ENCODE measurements around the gene PRRT1B.

The PRRT1B gene

DNA sequence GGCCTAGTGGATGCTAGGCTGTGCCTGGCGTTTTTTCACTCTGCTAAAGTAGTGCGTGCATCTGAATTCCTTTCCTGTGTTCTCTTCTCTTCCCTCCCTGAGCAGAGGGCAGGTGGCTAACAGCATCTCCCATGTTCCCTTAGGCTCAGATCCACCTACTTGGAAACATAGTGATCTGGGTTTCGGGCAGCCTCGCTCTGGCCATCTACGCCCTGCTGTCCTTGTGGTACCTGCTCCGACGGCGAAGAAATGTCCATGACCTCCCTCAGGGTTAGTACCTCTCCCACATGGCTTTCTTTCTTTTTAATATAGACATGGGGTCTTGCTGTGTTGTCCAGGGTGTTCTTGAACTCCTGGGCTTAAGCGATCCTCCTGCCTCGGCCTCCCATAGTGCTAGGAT, 24.1 kb upstream of the PRRT1B start:
- no peak overlapping the region for H3K4me3 ChIP-seq (ENCODE audit: low read depth, low read length)
- no peak for DNase-seq (ENCODE audit: low read depth)

DNA sequence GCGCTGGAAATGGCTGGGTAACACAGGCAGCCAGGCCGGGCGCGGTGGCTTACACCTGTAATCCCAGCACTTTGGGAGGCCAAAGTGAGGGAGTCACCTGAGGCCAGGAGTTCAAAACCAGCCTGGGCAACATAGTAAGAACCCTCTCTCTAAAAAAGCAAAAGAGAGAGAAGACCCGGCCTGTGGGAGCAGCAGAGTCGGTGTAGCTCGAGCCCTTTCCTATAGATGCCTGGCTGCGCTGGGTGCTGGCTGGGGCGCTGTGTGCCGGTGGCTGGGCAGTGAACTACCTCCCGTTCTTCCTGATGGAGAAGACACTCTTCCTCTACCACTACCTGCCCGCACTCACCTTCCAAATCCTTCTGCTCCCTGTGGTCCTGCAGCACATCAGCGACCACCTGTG, 23.5 kb upstream of the PRRT1B start:
- H3K4me3 ChIP-seq (ENCODE audit: low read depth, low read length), result no peak overlapping the region
- DNase-seq (ENCODE audit: low read depth), result no peak

DNA sequence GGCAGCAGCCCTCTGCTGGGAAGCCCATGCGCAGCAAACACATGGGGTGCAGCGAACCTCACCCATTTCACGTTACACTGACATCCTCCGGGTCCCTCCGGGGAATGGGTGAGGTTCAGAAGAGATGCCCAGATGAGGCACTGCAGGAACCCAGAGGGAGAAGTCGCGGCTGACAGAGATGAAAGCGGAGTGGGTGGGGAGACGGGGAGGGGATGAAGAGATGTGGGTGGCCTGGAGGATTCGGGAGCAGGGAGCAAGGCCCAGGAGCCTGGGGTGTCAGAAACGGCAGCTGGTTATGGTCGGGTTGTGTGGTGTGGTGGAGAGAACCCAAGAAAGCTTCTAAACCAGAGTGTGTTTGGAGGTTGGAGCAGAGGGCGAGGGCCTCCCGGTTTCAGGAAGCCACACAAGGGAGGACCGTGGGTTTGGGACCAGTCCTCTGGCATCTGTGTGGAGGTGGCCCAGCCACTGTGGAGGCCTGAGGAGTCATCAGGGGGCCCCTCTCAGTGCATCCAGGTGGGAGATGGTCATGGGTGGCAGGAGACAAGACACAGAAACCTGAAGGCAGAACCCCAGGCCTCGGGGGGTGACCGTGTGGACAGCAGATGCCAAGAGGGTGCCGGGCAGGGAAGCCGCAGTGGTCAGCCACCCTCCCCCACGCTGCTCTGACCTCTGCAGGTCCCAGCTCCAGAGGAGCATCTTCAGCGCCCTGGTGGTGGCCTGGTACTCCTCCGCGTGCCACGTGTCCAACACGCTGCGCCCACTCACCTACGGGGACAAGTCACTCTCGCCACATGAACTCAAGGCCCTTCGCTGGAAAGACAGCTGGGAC, 22.9 kb upstream of the PRRT1B start:
- H3K4me3 ChIP-seq (ENCODE audit: low read depth, low read length), result no peak overlapping the region
- no peak for DNase-seq (ENCODE audit: low read depth)

DNA sequence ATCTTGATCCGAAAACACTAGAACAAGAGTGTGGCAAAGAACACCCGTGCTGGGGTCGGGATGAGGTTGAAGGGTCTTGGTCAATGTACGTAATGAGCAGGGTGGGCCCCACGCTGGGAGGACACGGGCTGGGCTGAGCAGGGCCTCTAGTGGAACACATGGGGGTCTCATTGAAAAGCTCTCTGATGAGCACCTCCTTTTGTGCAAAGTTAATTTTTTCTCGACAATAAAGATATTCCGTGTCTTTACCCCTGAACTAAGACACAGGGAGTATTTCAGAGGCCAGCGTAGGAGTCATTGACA, 22.3 kb upstream of the PRRT1B start:
- no peak overlapping the region for H3K4me3 ChIP-seq (ENCODE audit: low read depth, low read length)
- no peak for DNase-seq (ENCODE audit: low read depth)

DNA sequence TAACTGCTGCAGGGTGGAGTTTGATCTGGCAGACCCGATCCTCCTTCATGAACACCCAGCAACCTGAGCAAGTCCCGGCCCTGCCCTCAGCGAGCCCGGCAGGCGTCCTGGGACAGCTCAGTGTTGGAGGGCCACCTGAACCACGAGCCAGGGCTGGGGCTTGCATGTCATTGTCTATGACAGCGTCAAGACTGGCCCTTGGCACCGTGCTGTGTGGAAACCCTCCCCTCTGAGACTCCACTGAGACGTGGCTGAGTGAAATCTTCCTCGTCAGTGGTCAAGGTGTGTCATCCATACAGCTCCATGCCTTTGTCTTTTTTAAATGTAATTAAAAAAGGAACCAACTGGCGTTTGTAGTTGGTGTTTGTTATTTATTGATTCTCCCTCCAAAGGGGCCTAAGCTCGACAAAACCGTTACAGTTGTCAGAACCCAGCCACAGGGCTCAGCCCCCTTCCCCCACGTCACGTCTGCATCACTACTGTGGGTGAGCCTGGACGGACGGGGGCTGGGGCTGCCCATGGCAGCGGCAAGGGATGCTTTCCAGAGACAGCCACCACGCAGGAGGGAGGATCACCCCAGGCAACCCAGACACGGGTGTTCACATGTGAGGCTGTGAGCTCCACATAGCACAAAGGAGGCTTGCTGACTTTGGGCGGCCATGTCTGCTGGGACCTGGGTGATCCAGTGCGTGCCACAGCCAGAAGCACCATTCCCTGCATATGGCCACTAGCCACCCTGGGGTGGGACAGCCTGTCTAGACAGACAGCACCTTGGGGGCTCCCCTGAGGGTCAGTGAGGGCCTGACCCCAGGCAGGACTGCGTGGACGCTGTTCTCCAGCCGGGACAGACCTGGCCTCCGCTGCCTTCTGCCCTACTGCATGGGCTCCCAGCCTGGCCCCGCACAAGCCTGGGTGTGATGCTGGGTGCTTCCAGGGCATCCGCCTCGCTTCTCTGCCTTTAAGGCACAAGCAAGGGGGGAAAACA, 21.6 kb upstream of the PRRT1B start:
- no peak overlapping the region for H3K4me3 ChIP-seq (ENCODE audit: low read depth, low read length)
- DNase-seq (ENCODE audit: low read depth), result no peak

DNA sequence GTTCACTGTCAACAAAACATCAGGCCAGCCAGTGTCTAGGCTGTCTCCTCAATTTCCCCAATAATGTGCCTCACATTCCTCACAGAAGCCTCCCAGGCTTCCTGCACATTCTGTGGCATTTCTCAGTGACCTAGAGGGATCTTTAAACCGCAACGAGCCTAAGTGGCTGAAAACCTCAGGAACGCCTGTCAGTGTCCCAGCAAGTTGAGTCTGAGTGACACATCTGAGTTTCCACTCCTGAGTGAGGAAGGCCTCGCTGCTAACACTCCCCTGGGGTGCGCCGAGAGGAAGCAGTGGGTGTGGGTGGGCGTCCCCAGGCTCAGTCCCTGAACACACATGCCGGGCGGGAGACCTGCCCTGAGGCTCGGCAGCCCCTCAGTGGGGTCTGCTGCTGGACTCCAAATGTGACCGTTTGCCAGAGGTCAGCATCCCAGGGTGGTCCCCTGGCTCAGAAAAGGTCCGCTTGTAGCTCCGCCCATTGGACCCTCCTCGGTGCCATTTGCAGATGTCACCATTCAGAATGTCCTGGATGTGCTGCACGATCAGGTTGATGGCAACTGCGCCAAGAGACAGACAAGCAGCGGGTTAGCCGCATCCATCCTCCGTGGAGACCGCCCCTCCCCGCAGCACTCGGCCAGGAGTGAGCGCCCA, 20.5 kb upstream of the PRRT1B start:
- no peak overlapping the region for H3K4me3 ChIP-seq (ENCODE audit: low read depth, low read length)
- DNase-seq (ENCODE audit: low read depth), result no peak

DNA sequence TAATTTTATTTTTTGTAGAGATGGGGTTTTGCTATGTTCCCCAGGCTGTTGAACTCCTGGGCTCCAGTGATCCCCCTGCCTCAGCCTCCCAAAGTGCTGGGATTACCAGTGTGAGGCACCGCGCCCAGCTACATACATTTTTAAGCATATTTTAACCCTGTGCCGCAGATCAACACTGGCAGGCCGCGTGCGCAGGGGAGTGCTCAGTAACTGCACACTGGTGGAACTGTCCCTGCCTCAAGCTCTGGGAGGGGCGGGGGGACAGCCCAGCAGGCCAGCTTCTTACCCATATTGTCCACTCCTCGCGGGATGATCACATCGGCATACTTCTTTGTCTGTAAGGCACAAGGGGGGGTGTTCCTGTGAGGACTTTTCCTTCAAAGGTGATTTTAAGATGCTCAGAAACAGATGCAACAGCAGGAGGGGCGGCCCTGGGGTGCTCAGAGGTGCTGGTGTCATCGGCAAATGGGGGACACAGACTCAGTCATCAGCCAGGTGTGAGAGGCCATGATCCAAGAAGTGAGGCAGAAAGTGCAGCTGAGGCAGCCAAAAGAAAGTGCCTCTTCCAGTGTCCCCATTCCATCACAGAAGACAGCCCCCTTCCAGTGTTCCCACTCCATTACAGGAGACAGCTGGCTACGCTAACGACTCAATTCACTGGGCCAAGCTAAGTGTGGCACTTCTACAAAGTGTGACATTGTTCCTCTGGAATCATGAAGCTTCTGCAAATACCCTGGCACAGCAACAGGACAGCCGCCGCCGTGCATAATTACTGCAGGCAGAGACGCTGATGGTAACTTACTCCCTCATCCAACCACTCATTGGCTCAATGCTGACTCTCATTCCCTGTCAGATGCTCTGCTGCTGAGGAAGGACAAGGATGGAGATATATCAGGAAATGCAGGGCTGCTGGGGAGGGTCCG, 19.4 kb upstream of the PRRT1B start:
- H3K4me3 ChIP-seq (ENCODE audit: low read depth, low read length), result no peak overlapping the region
- no peak for DNase-seq (ENCODE audit: low read depth)

DNA sequence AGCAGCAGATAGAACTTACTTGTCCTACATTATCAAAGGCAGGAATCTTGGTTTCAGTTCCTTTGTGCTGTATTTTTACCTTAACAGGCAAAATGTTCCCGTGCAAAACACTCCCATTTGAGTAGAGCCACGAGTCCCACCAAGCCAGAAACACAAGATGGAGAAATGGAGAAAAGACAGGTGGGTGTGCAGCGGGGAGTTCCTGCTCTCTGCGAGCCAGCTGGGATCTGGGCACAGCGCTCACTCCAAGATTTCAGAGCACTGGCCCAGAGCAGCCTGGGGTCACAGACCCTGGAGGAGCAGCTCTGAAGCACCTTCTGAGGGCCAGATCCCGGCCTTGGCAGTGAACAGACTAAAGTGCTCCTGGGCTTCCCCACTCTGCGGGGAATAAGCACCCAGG, 17.1 kb upstream of the PRRT1B start:
- H3K4me3 ChIP-seq (ENCODE audit: low read depth, low read length), result no peak overlapping the region
- DNase-seq (ENCODE audit: low read depth), result no peak

DNA sequence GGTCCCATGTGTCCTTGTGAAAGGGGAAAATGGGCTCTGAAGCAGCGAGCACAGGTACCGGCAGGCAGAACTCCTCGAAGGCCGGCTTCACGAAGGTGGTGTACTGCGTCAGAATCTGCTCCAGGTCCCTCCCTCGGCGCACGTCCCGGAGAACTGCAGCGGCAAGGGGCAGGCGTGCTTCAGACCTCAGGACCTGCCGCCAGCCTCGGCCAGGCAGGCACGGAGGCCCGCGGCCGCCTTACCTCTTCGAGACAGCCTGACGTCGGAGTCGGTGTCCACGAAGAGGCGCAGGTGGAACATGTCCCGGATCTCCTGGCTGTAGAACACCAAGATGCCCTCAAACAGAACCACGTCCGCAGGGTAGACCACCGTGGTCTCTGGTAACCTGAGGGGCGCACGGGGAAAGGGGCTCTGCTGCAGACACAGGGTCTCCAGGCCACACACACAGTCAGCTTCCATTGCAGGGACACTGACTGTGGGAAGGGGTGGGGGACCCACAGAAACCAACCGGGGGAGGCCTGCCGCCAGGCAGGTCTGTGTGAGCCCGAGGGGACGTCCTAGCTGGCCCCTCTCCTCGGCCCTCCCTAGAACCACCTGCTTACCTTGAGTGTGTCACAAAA, 16.3 kb upstream of the PRRT1B start:
- DNase-seq (ENCODE audit: low read depth), result no peak
- H3K4me3 ChIP-seq (ENCODE audit: low read depth, low read length), result no peak overlapping the region

DNA sequence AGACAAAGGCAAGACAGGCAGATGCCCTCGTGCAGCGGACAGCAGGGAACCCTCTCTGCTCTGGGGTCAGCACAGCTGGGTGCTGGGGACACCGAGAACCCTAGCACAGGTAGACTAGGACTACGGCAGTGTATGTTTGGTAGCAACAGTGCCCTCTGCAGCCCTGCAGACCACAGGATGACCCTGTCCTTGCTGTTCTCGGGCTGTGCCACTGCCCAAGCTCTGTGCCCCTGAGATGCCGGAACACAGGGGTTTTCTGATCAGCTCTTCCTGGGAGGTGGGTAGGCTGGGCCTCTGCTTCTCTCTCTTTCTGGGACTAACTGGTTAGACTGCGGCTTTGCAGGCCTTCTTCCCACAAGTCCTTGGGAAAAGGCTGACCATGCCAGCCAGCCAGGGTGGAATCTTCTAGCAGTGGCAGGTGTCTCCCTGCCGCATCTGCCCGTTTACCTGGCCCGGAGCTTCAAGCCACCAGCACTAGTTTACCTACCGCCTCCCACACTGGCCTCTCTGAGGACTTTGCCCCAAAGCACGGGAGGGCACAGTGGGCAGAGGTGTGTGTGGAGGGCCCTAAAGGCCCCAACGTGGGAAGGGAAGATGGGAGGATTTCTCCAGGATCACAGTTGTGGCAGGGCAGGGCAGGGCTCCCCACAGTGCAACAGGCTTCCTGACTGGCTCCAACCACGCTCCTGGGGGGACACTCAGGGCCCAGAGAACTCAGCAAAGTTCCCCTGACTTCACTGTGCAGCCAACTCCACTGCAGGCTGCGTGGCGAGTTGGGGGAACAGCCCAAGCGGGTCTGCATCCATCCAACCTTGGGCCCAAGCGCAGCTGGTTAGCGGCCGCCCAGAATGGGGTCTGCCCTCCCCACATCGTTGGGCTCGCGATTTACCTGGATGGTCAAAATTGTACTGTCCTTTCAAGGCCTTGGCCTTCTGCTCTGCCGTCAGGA, 15.5 kb upstream of the PRRT1B start:
- peak overlapping the region; percentile 66 for H3K4me3 ChIP-seq (ENCODE audit: low read depth, low read length)
- no peak for DNase-seq (ENCODE audit: low read depth)

DNA sequence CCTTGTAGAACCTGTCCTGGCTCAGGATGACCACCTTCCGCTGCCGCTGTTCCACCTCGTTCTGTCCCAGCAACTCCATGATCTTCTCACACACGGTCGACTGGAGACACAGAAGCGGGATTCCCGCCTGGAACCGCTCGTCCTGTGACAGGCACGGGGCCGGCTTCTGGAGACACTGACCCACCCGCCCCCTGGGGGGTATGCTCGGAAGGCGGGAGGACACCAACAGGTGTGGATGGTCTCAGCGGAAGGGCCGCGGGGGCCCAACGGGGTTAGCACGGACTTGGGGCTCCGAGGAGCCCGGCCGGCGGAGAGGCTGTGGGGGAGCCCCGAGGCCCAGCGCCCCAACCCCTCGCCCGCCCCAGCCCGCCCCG, 14.8 kb upstream of the PRRT1B start:
- no peak for DNase-seq (ENCODE audit: low read depth)
- peak overlapping the region; percentile 66 for H3K4me3 ChIP-seq (ENCODE audit: low read depth, low read length)

DNA sequence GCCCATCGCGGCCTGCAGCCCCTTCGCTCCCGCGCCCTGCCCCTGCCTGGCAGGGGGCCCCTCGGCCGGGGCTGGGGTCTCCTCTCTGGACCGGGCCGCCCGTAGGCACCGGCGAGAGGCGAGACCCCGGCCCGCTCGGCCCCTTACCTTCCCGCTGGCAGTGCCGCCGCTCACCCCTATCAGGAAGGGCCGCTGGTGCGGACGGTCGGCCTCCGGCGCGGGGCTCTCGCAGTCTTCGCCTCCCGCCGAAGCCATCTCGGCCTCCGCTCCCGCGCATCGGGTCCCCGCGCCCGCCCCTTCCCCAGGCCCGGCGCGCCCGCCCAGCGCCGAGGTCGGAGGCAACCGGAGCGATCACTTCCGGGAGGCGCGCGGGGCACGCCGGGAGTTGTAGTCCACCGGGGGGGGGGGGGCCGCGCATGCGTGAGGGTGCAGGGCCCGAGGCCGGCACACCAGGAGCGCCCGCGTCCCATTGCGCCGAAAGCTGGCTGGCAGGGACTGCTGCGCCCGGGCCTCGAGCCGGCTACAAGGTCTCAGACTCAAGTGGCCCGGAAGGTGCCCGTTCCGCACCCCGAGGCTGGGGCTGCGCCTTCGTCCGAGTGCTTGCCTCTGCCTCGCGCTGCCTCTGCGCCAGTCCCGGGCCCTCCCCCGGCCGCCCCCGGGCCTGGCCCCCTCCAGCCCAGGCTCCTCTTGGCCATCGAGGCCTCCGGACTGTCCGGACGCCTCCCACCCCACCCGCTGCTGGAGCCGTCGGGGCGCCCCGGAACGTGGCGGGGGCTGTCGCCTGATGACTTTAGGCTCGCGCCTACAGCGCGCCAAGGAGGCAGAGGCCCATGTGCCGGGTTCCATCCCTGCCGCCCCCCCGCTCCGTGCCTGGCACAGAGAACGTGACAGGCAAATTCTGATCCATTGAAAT, 14.1 kb upstream of the PRRT1B start, which contains the start of gene UCK1:
TSS of gene UCK1 (minus strand) at position 344 of the 913 bp plus-strand sequence. CDS start at position 255, 89 bp downstream.
- peak within 1 kb of the TSS; percentile 66 for H3K4me3 ChIP-seq (ENCODE audit: low read depth, low read length)
- DNase-seq (ENCODE audit: low read depth), result peak; percentile 32

DNA sequence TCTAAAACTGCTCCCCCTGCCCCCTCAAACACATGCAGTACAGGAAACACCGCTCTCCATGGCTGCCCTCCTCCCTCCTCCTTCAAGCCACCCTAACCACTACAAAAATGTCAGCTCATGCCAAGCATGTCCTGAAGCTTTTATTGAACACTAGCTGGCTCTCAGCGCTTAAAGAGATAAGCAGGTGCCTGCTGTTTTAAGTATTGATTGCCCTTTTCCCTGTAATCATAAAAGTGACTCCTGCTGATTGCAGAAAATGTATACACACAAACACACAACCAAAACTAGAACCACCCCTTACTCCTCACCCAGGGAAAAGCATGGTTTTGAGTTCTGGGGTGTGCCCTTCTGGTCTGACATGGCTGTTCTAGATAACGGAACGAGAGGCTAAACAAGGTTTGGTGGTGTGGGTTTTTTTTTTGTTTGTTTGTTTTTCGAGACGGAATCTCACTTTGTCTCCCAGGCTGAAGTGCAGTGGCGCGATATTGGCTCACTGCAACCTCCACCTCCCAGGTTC, 10.5 kb upstream of the PRRT1B start:
- no peak overlapping the region for H3K4me3 ChIP-seq (ENCODE audit: low read depth, low read length)
- no peak for DNase-seq (ENCODE audit: low read depth)

DNA sequence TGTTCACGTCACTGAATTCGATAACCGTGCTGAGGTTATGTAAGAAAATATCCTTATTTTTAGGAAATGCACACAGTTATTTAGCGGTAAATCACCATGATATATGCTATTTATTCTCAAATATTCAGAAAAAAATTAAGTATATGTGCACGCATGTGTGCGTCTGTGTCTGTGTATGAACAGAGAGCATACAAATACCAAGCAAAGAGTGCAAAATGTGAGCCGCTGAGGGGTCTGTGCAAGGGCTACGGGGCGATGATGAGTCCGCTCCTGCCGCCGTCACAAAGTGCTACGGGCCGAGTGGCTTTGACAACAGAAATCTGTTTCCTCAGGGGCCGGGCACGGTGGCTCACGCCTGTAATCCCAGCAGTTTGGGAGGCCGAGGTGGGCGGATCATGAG, 7.4 kb upstream of the PRRT1B start:
- no peak for DNase-seq (ENCODE audit: low read depth)
- no peak overlapping the region for H3K4me3 ChIP-seq (ENCODE audit: low read depth, low read length)

DNA sequence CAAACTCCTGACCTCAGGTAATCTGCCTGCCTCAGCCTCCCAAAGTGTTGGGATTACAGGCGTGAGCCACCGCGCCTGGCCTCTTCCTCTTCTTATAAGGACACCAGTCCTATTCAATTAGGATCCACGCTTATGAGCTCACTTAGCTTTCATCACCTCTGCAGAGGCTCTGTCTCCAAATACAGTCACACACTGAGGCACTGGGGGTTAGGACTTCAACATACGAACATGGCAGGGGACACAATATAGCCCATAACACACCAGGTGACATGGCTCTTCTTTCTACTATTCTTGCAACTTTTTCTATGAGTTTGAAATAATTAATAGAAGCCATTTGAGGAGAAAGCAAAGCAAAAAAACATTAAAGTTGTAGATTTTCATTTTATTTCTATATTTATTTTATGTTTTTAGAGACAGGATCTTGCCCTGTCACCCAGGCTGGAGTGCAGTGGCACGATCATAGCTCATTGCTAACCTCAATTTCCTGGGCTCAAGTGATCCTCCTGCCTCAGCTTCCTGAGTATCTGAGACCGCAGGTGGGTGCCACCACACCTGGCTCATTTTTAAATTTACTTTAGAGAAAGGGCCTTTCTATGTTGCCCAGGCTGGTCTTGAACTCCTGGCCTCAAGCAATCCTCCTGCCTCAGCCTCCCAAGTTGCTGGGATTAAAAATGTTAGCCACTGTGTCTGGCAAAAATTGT, 6.0 kb upstream of the PRRT1B start:
- no peak for DNase-seq (ENCODE audit: low read depth)
- H3K4me3 ChIP-seq (ENCODE audit: low read depth, low read length), result no peak overlapping the region

DNA sequence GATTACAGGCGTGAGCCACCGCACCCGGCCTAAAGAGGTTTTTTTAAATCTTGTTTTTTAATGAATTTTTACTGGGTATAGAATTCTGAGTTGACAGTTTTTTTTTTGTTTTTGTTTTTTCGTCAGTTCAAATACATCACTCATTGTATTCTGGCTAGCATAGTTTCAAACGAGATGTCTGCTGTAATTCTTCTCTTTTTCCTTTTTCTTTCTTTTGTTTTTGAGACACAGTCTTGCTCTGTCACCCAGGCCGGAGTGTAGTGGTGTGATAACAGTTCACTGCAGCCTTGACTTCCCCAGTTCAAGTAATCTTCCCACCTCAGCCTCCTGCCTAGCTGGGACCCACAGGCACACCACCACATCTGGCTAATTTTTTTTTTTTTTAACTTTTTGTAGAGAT, 2.2 kb upstream of the PRRT1B start:
- no peak overlapping the region for H3K4me3 ChIP-seq (ENCODE audit: low read depth, low read length)
- no peak for DNase-seq (ENCODE audit: low read depth)

Data from skeletal muscle cell (primary cell).